SK-N-SH (cell line): ENCODE measurements around the gene OS9. TPM values are rescaled to one million over a fixed set of nuclear protein-coding genes. Genes with fewer than 3 reads are reported as not detected.
"Not testable (repeated sequence)": the region's sequence is repeated elsewhere in the genome, so short reads cannot be mapped to it uniquely, and the experiment has no call there.

Source experiments
- CTCF ChIA-PET: fragments of 300-600, 350-600 bp; formaldehyde crosslinking; extraction: SDS; loops from one replicate; lab custom pipeline; 2021; lab: Yijun Ruan, JAX
- POLR2A ChIA-PET: fragments of 350-600 bp; sonication (Branson Sonifier 250); formaldehyde crosslinking; extraction: SDS; loops from one replicate; lab custom pipeline; 2020; ENCODE audit warnings: antibody characterized with exemption, inconsistent platforms; lab: Yijun Ruan, JAX
- DNase-seq: peaks from one replicate; pipeline ENCODE4 v3.0.0; 2012
- H2AFZ ChIP-seq: fragments of 200-600 bp; sonication (generic); 2 replicates; pipeline ENCODE4 v1.8.1; 2016; ENCODE audit warnings: antibody characterized with exemption, mild to moderate bottlenecking, low read depth
- H3F3A ChIP-seq: fragments of 200-600 bp; sonication (generic); replicated peaks from 2 replicates; pipeline ENCODE3; 2016; ENCODE audit warnings: antibody characterized with exemption, mild to moderate bottlenecking; ENCODE audit not compliant: insufficient read depth
- H3K27ac ChIP-seq, 2 experiments: fragments of 200-500 bp in 1 of 2; fragments of 200-600 bp in 1 of 2; sonication (Bioruptor generic) in 1 of 2; sonication (generic), shearing (Covaris generic) in 1 of 2; 2 replicates each; pipeline versions ENCODE4 v1.5.1 to v1.6.1; 2014 to 2016; ENCODE audit warnings: low read depth in 2 of 2, inconsistent platforms in 1 of 2, low read length in 1 of 2, mild to moderate bottlenecking in 1 of 2, mixed read lengths in 1 of 2
- H3K27me3 ChIP-seq: fragments of 200-600 bp; sonication (generic), shearing (Covaris generic); 2 replicates; pipeline ENCODE4 v1.6.1; 2016; ENCODE audit warnings: mixed run types; ENCODE audit not compliant: insufficient read depth
- H3K36me3 ChIP-seq, 2 experiments: fragments of 200-500 bp in 1 of 2; fragments of 200-600 bp in 1 of 2; sonication (Bioruptor generic) in 1 of 2; sonication (generic) in 1 of 2; replicated peaks in 1 of 2; 2 replicates each; pipeline versions ENCODE3 to v1.5.1; 2014 to 2016; ENCODE audit warnings: low read length in 1 of 2, mild to moderate bottlenecking in 1 of 2; ENCODE audit not compliant: insufficient read depth in 2 of 2, control insufficient read depth in 1 of 2
- H3K4me1 ChIP-seq, 2 experiments: fragments of 200-500 bp in 1 of 2; fragments of 200-600 bp in 1 of 2; sonication (Bioruptor generic) in 1 of 2; sonication (generic), shearing (Covaris generic) in 1 of 2; 2 replicates each; pipeline versions ENCODE4 v1.5.1 to v1.6.1; 2014 to 2016; ENCODE audit warnings: low read depth in 1 of 2, low read length in 1 of 2, mixed run types in 1 of 2; ENCODE audit not compliant: insufficient read depth in 2 of 2, control insufficient read depth in 1 of 2
- H3K4me2 ChIP-seq: fragments of 200-600 bp; sonication (generic), shearing (Covaris generic); 2 replicates; pipeline ENCODE4 v1.6.1; 2017; ENCODE audit warnings: mixed run types
- H3K4me3 ChIP-seq, 2 experiments: fragments of 200-500 bp in 1 of 2; fragments of 200-600 bp in 1 of 2; sonication (Bioruptor generic) in 1 of 2; sonication (generic), shearing (Covaris generic) in 1 of 2; 2 replicates each; pipeline versions ENCODE4 v1.5.1 to v1.8.1; 2014 to 2016; ENCODE audit warnings: low read depth in 2 of 2, inconsistent platforms in 1 of 2, low read length in 1 of 2, mild to moderate bottlenecking in 1 of 2, mixed read lengths in 1 of 2, moderate library complexity in 1 of 2
- H3K79me2 ChIP-seq: fragments of 200-600 bp; sonication (generic); 2 replicates; pipeline ENCODE4 v1.8.1; 2017; ENCODE audit warnings: mild to moderate bottlenecking; ENCODE audit not compliant: insufficient read depth
- H3K9ac ChIP-seq: fragments of 200-600 bp; sonication (generic); 2 replicates; pipeline ENCODE4 v1.6.1; 2017; ENCODE audit warnings: mixed run types
- H3K9me2 ChIP-seq: fragments of 200-600 bp; sonication (generic); 2 replicates; pipeline ENCODE4 v1.6.1; 2017; ENCODE audit warnings: mixed run types
- H3K9me3 ChIP-seq: fragments of 200-600 bp; sonication (generic); 2 replicates; pipeline ENCODE4 v1.6.1; 2017; ENCODE audit warnings: mixed run types, mild to moderate bottlenecking, moderate library complexity
- H4K20me1 ChIP-seq: fragments of 200-600 bp; sonication (generic); 2 replicates; pipeline ENCODE4 v1.6.1; 2017; ENCODE audit warnings: mild to moderate bottlenecking, mixed run types; ENCODE audit not compliant: insufficient read depth
- EP300 ChIP-seq, 2 experiments: IDR thresholded peaks; 2 replicates each; pipeline versions ENCODE4 v1.4.0 to v1.6.1; 2012; ENCODE audit warnings: borderline replicate concordance in 1 of 2, low read depth in 1 of 2, low read length in 1 of 2
- EZH2phosphoT487 ChIP-seq: fragments of 200-600 bp; sonication (generic); IDR thresholded peaks from 2 replicates; pipeline ENCODE4 v1.6.1; 2017; ENCODE audit warnings: low read depth, mixed run types, mild to moderate bottlenecking, antibody characterized with exemption, moderate library complexity, borderline replicate concordance
- FOSL2 ChIP-seq: IDR thresholded peaks from 2 replicates; pipeline ENCODE4 v1.4.0; 2012; ENCODE audit warnings: low read depth, mild to moderate bottlenecking, moderate library complexity, borderline replicate concordance
- FOXM1 ChIP-seq: IDR thresholded peaks from 2 replicates; pipeline ENCODE4 v1.4.0; 2012; ENCODE audit warnings: low read depth, mild to moderate bottlenecking
- GABPA ChIP-seq: IDR thresholded peaks from 2 replicates; pipeline ENCODE4 v1.4.0; 2012; ENCODE audit warnings: low read depth, mild to moderate bottlenecking
- IRF3 ChIP-seq: fragments of 150-350 bp; IDR thresholded peaks from 2 replicates; pipeline ENCODE4 v1.6.1; 2016; ENCODE audit warnings: mild to moderate bottlenecking, low read depth, low read length
- JUND ChIP-seq: IDR thresholded peaks from 2 replicates; pipeline ENCODE4 v1.4.0; 2012
- MEF2A ChIP-seq: IDR thresholded peaks from 2 replicates; pipeline ENCODE4 v1.4.0; 2012; ENCODE audit warnings: low read depth, borderline replicate concordance
- MXI1 ChIP-seq: IDR thresholded peaks from 2 replicates; pipeline ENCODE4 v1.6.1; 2012; ENCODE audit warnings: mild to moderate bottlenecking, low read depth, low read length, improper control_type of control experiment
- PBX3 ChIP-seq: IDR thresholded peaks from 2 replicates; pipeline ENCODE4; 2012
- RCOR1 ChIP-seq: fragments of 150-350 bp; IDR thresholded peaks from 2 replicates; pipeline ENCODE4 v1.6.1; 2017; ENCODE audit warnings: antibody characterized with exemption, low read length
- RFX5 ChIP-seq: IDR thresholded peaks from 2 replicates; pipeline ENCODE4 v1.6.1; 2012; ENCODE audit warnings: mild to moderate bottlenecking, improper control_type of control experiment, low read length
- RXRA ChIP-seq: IDR thresholded peaks from 2 replicates; pipeline ENCODE4 v1.4.0; 2012; ENCODE audit warnings: low read depth, mild to moderate bottlenecking, borderline replicate concordance
- TCF12 ChIP-seq: IDR thresholded peaks from 2 replicates; pipeline ENCODE4 v1.4.0; 2012
- TEAD4 ChIP-seq: IDR thresholded peaks from 2 replicates; pipeline ENCODE4 v1.4.0; 2012; ENCODE audit warnings: mild to moderate bottlenecking, borderline replicate concordance; ENCODE audit not compliant: insufficient read depth
- USF1 ChIP-seq: IDR thresholded peaks from 2 replicates; pipeline ENCODE4 v1.4.0; 2012; ENCODE audit warnings: low read depth, borderline replicate concordance
- USF2 ChIP-seq: fragments of 150-350 bp; IDR thresholded peaks from 2 replicates; pipeline ENCODE4 v1.6.1; 2017; ENCODE audit warnings: antibody characterized with exemption, low read length, low read depth, borderline replicate concordance
- YY1 ChIP-seq: IDR thresholded peaks from 2 replicates; pipeline ENCODE4 v1.4.0; 2012; ENCODE audit warnings: low read depth, mild to moderate bottlenecking
- ZBTB33 ChIP-seq: IDR thresholded peaks from 2 replicates; pipeline ENCODE4 v1.4.0; 2012; ENCODE audit warnings: low read depth, borderline replicate concordance
- WGBS: methylation state at CpG from one replicate; pipeline ENCODE4 v1.1.6; 2017; ENCODE audit warnings: low lambda C conversion rate; 5-methylcytosine and 5-hydroxymethylcytosine counted together
- polyA plus RNA-seq, 3 experiments: library from polyadenylated mRNA; depleted of rRNA; stranded (reverse); fragments of >200 nt; gene quantifications; 2 replicates each; pipeline ENCODE4 v1.2.3, GENCODE V29; 2012

OS9 gene
- polyA plus RNA-seq, 1 of the 3 experiments (the other 2 are of a cell fraction), result 280 TPM

GRCh38 chr12:57672801-57673200 lies 21.1 kb upstream of the OS9 start:
- H3K36me3 ChIP-seq, result no peaks in the 10 kb centered on the region
- no peaks in the 10 kb centered on the region for H4K20me1 ChIP-seq
- H3K4me1 ChIP-seq, result no peaks in the 10 kb centered on the region
- H3K27me3 ChIP-seq, result no peaks in the 10 kb centered on the region; the same call in 1 of the 2 replicates
- DNase-seq, result no peak
- H3K4me3 ChIP-seq, result no peak overlapping the region
- WGBS, result 46% methylated on average over 6 of the region's 6 CpGs
- H2AFZ ChIP-seq, result no peak overlapping the region
- no peak overlapping the region for H3K27ac ChIP-seq
- no peaks in the 10 kb centered on the region for H3K9me3 ChIP-seq
- TF ChIP-seq ZBTB33 (no peak), USF2 (no peak), EP300 (IDR thresholded peaks at IDR 0.05; ENCODE audit: borderline replicate concordance in 1 of 2, low read depth in 1 of 2, low read length in 1 of 2) (no peak)
- TF ChIP-seq, all 33 proteins: peak for 0
- Histone ChIP-seq H3K4me2 (no peak overlapping the region), H3F3A (no peaks in the 10 kb centered on the region), H3K9me2 (no peaks in the 10 kb centered on the region), H3K79me2 (no peaks in the 10 kb centered on the region), H3K9ac (no peak overlapping the region)
- CTCF ChIA-PET, result interaction anchor here (1.5 kb wide), 1 partner anchor 34 kb away, joined by 6 read pairs; no protein-coding TSS in a partner anchor
- POLR2A ChIA-PET, result no interaction called here

GRCh38 chr12:57674691-57675090 lies 19.2 kb upstream of the OS9 start:
- Histone ChIP-seq H2AFZ (no peak overlapping the region), H3K9me2 (no peaks in the 10 kb centered on the region), H3K36me3 (no peaks in the 10 kb centered on the region), H3K9ac (no peak overlapping the region), H3F3A (no peaks in the 10 kb centered on the region), H3K4me1 (no peaks in the 10 kb centered on the region), H3K79me2 (no peaks in the 10 kb centered on the region), H3K27me3 (no peaks in the 10 kb centered on the region; the same call in 1 of the 2 replicates), H3K4me3 (no peak overlapping the region), H3K27ac (no peak overlapping the region), H3K4me2 (no peak overlapping the region)
- no peak for DNase-seq
- POLR2A ChIA-PET, result no interaction called here
- WGBS, result 75% methylated on average over 15 of the region's 29 CpGs
- CTCF ChIA-PET, result interaction anchor here (1.1 to 1.7 kb wide), 2 partner anchors 18 to 91 kb away, joined by 3 to 4 read pairs; no protein-coding TSS in a partner anchor
- TF ChIP-seq TEAD4, result no peak
- TF ChIP-seq YY1, result no peak
- TF ChIP-seq MEF2A, result no peak
- no peak for TF ChIP-seq RXRA
- no peak for TF ChIP-seq TCF12
- no peak for TF ChIP-seq GABPA
- no peak for TF ChIP-seq FOXM1
- TF ChIP-seq RFX5, result no peak
- TF ChIP-seq MXI1, result no peak
- no peak for TF ChIP-seq JUND
- no peak for TF ChIP-seq IRF3
- TF ChIP-seq EZH2phosphoT487, result no peak
- TF ChIP-seq RCOR1, result no peak
- no peak for TF ChIP-seq USF1
- TF ChIP-seq PBX3, result no peak
- TF ChIP-seq FOSL2, result no peak
- TF ChIP-seq, all 33 proteins: peak for 0
- no peaks in the 10 kb centered on the region for H4K20me1 ChIP-seq
- H3K9me3 ChIP-seq, result no peaks in the 10 kb centered on the region

- H3K9me2 ChIP-seq, H3K36me3 ChIP-seq, H2AFZ ChIP-seq, H3K9ac ChIP-seq, H3K79me2 ChIP-seq, H3K4me1 ChIP-seq, POLR2A ChIA-PET, H3K27ac ChIP-seq, H3K4me3 ChIP-seq, H3K4me2 ChIP-seq, H3F3A ChIP-seq, H3K9me3 ChIP-seq, H4K20me1 ChIP-seq, H3K27me3 ChIP-seq, DNase-seq: not testable (repeated sequence)
- CTCF ChIA-PET, result interaction anchor here (1.6 kb wide), 1 partner anchor 45 kb away, joined by 6 read pairs; the partner anchor contains the start of gene B4GALNT1
- WGBS, result 79% methylated on average over 9 of the region's 9 CpGs
Measured at GRCh38 chr12:57677947-57678346, 16.0 kb upstream of the OS9 start.
